NOMO-1 (cell line): ENCODE measurements around the gene ARL3.
A peak's percentile ranks its signal among the peaks of the same experiment; 100 is the strongest.
"Not testable (repeated sequence)": the region's sequence is repeated elsewhere in the genome, so short reads cannot be mapped to it uniquely, and the experiment has no call there.

Experiments used
- DNase-seq, 2 experiments: peaks; one replicate each; lab custom pipeline; 2025; ENCODE audit not compliant: unreplicated experiment in 2 of 2; lab: John Stamatoyannopoulos, UW

Gene ARL3

DNA sequence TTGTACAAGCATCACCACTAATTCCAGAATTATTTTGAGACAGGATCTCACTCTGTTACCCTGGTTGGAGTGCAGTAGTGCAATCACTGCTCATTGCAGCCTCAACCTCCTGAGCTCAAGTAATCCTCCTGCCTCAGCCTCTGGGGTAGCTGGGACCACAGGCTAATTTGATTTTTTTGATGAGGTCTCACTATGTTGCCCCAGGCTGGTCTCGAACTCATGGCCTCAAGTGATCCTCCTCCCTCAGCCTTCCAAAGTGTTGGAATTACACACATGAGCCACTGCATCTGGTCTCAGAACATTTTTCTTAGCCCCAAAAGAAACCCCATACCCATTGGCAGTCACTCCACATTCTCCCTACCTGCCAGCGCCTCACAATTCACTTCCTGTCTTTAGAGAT lies 26.0 kb upstream of the ARL3 start:
- no peak for DNase-seq

DNA sequence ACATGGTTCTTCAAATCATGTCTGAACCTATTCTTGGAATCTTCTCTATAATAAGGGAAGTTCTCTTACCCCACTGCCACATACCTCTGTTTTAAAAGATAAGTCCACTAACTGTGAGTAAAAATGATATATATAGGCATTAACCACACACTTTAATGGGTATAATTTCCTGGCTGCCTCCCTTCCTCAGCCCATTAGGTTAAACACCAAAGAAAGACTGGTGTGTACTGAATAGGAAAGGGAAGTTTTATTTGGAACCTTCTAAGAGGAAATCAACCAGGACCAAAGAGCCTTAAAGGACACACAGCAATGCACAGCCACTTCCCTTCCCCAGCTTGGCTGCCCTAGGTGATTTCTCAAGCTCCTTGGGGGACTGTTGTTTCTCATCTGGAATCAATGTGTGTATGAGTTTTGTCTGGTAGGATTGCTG lies 24.5 kb upstream of the ARL3 start:
- DNase-seq, result peak; percentile 53 to 80

DNA sequence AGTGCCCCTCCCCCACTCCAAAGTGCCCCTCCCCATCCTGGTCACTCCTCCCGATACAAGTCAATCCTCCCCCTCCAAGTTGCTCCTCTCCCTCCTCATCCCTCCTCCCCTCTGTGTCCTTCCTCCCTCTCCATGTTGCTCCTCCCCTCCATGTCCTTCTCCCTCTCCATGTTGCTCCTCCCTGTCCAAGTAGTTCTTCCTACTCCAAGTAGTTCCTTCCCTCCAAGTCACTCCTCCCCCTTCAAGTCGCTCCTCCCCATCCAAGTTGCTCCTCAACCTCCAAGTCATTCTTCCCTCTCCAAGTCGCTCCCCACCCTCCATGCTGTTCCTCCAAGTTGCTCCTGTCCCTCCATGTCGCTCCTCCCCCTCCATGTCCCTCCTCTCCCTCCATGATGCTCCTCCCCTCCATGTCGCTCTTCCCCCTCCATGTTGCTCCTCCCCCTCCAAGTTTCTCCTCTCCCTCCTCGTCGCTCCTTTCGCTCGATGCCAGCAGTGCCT lies 20.9 kb upstream of the ARL3 start:
- no peak for DNase-seq

DNA sequence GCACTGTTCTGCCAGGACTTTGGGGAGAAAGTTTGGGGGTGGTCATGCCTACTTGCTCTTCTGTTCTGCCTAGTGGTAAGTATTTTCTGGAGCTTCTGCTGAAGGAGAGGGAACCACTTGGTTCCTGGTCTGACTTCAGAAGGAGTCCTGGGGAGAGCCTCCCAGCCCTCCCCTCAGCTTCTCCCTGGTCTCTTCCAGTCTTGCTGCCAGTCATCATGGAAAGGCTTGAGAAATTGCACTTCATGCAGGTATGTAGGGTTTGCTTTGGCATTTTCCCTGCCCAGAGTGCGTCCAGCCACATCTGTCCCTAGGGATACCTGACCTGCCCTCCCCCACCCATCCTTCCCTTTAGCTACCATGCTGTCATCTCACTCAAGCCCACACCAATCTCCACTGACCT lies 18.5 kb upstream of the ARL3 start:
- no peak for DNase-seq

DNA sequence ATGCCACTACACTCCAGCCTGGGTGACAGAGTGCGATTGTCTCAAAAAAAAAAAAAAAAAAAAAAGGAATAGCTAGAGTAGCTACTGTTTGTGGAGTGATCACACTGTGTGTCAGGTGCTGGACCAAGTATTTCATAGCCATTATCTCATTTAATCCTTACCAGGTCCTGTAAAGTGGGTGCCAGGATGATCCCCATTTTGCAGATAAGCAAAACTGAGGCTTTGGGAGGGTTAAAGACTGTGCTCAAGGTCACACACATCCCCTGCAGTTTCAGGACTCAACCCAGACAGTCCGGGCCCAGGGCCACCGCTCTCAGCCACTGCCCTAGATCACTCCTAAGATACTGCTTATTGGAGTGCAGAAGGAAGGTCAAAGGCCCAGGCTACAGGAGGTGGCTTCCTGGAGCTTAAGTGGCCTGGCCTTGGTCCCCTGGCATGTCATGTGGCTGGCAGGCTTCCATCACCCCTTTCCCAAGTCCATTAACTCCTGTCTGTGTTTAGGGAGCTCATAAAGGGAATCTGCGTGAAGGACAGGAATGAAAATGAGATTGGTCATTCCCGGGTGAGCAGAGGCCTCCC lies 17.1 kb upstream of the ARL3 start:
- no peak for DNase-seq

DNA sequence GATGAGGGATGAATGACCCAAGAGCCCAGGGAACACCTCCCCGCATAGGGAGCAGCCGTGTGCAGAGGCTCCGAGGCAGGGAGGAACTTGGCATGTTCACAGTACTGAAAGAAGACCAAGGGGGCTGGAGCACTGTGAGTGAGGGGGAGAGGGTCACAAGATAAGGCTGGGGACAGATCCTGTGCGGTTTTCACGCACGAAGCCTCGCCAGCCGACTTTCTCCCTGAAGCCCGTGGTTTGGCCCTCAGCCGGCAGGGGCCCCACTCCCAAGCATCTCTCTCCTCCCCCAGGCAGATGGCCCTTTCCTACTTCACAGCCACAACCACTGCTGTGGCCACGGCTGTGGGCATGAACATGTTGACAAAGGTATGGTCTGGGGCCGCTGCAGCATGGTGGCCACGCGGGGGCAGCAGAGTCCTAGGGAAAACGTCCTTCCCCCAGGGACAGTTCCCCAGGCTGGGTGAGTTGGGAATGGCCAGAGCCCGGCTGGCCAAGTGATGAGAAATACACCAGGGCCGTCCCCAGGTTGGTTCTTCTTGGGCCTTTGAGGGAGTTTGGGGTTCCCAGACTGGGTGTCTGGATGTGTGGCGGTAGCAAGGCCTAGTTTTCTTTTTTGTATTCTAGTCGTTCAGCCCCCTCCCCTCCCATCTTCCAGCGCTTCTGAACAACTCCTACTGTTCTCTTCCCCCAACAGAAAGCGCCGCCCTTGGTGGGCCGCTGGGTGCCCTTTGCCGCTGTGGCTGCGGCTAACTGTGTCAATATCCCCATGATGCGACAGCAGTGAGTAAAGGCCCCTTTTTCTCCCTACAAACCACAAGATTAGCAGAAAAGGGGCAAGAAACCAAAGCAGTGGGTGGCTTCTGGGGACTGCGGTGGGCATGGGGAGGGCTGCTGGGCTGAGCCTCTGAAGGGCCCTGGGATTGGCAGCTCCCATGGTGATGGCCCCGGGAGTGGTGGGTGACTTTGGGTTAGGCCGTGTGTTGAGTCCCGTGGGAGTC lies 15.1 kb upstream of the ARL3 start:
- DNase-seq, result peak; percentile 27 to 36

DNA sequence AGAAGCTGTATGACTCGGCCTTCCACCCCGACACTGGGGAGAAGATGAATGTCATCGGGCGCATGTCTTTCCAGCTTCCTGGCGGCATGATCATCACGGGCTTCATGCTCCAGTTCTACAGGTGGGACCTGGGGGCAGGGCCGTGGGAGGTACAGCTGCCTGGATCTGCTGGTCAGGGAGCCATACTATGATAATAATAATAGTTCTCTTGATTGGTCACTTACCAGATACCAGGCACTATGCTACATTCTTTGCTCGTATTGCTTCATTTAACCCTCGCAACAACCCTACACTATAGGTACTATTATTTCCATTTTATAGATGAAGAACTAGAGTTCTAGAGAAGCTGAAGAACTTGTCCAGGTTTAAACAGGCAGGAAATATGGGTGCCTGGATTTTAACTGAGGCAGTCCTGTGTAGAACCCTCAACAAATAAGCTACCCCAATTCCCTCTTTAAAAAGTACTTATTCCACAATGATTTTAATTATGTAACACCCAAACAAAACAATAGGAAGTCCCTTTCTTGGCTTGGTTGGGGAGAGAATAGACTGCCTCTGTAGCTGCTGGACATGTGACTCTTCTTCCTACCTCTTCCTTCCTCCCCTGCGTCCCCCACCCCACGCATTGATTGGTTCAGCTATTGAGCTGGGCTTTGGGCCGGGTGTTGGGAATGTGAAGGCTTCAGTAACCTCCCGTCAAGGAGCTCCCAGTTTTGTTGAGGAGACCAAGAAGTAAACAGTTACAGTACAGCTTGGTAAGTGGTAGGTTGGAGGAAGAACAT lies 13.0 kb upstream of the ARL3 start:
- DNase-seq, result no peak

DNA sequence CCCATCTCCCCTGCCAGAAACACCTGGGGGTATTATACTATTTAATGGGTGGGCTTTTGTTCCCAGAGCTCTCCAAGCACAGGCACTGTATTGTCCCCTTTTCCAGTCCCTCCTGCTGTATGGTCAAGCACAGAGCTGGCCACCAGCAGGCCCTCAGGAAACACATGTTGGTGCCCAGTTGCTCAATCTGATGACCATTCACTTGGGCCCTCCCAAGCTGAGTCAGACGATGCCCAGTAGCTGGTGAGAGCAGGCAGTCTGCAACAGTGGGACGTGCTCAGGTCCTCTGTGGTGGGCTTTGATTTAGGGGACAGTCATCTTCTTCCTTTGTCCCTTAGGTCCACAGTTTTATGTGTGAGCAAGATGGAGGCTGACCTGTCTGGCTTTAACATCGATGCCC lies 12.1 kb upstream of the ARL3 start:
- no peak for DNase-seq

DNA sequence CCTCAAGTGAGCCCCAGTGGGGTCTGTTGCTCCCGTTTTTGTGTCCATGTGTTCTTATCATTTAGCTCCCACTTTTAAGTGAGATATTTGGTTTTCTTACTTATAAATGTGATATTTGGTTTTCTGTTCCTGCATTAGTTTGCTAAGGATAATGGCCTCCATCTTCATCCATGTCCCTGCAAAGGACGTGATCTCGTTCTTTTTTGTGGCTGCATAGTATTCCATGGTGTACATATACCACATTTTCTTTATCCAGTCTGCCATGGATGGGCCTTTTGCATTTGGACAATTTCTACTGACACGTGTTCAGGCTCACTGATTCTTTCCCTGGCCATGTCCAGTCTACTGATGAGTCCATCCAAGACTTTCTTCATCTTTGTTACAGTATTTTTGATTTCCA lies 9.8 kb upstream of the ARL3 start:
- no peak for DNase-seq

DNA sequence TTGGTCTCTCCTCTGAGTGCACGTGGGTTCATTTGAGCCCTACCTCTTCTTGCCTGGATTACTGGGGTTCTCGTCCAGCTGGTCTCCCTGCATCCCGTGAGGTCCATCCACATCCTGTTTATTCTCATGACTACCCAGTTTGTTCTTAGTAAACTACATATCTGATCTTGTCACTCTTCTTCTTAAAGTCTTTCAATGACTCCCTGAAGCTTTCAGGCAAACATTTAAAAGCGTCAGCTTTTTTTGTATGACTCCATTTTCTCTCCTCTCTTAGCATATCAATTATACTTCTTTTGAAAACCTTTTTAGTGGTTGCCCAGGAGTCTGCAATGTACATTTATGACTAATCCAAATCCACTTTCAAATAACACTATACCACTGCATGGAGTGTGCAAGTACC lies 7.8 kb upstream of the ARL3 start:
- no peak for DNase-seq

DNA sequence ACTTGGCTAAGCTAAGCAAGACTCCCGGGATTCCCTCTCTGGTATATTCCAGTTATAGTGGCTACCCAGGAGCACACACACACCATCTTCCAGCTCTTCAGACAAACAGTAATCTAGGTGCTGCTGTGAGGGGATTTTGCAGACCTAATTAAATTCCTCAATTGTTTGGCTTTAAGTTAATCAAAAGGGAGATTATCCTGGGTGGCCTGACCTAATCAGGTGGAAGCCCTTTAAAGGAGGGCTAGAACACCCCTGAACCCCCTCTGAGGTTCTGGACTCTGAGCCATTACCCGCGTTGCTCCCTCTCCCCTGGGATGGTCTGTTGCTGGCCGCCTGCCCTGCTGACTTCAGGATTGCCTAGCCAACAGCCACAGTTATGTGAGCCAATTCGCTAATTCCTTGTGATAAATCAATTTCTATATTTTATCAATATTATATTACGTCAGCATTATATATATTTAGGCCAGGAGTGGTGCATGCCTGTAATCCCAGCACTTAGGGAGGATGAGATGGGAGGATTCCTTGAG lies 6.6 kb upstream of the ARL3 start:
- DNase-seq, result no peak

DNA sequence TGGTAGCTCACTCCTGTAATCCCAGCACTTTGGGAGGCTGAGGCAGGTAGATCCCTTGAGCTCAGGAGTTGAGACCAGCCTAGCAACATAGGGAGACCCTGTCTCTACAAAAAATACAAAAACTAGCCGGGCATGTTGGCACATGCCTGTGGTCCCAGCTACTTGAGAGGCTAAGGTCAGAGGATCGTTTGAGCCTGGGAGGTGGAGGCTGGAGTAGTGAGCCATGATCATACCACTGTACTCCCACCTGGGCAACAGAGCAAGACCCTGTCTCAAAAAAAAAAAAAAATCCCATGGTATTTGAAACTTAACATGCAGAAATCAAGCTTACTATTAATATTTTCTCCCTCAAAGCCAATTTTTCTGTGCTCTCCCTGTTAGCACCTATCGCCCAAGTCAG lies 6.1 kb upstream of the ARL3 start:
- no peak for DNase-seq

DNA sequence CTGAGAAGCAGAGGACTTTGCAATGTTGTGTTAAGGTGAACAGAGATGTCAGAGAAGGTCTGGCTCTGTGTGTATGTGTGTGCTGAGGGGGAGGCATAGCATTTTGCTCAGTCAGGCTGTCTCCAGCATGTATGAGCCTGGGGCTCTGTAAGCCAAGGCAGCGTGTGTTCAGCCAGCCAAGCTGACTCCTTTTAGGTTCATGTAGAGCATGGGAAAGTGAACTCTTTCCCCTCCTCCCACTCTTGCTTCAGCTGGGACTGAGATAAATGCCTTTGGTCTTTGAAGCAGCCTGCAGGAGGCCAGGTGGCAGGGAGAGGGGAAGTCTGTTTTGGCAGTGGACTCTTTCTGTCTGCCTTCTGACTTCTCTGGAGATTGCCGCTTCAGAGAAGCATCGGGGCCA lies 4.0 kb upstream of the ARL3 start:
- DNase-seq, result no peak

DNA sequence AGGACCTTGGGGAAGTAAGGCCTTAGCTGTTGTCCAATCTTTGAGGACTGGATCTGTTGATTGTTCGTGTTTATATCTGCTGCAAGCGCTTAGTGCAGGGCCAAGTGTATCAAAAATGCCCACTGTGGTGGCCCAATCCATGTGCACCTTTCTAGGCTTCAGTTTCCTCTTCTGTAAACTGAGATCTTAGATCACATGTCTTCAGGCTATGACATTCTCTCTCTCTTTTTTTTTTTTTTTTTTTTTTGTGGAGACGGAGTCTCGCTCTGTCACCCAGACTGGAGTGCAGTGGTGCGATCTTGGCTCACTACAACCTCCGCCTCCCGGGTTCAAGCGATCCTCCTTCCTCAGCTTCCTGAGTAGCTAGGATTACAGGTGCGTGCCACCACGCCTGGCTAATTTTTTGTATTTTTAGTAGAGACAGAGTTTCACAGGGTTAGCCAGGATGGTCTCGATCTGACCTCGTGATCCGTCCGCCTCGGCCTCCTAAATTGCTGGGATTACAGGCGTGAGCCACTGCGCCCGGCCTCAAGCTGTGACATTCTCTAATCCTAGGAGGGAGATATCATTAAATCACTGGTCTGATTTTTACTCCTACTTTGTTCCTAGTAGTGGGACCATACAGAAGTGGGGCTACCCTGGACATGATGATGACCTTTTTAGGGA lies 2.8 kb upstream of the ARL3 start:
- DNase-seq, result not testable (repeated sequence)

DNA sequence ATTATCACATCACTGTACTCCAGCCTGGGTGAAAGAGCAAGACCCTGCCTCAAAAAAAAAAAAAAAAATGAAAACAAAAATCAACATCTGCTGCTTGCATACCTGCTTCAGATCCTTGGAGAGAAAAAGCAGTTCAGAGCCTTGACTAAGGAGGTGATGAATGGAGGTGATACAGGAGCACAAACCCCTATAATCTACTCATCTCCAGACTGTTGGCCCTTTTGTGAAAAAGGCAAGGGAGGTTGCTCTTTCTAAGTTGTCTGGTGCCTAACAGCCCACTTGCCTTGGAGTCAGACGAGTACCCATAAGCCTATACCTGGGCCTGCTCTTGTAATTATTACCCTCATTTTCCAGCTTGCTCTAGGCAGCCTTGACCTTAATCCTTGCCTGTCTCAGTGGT lies 1.7 kb upstream of the ARL3 start:
- no peak for DNase-seq

DNA sequence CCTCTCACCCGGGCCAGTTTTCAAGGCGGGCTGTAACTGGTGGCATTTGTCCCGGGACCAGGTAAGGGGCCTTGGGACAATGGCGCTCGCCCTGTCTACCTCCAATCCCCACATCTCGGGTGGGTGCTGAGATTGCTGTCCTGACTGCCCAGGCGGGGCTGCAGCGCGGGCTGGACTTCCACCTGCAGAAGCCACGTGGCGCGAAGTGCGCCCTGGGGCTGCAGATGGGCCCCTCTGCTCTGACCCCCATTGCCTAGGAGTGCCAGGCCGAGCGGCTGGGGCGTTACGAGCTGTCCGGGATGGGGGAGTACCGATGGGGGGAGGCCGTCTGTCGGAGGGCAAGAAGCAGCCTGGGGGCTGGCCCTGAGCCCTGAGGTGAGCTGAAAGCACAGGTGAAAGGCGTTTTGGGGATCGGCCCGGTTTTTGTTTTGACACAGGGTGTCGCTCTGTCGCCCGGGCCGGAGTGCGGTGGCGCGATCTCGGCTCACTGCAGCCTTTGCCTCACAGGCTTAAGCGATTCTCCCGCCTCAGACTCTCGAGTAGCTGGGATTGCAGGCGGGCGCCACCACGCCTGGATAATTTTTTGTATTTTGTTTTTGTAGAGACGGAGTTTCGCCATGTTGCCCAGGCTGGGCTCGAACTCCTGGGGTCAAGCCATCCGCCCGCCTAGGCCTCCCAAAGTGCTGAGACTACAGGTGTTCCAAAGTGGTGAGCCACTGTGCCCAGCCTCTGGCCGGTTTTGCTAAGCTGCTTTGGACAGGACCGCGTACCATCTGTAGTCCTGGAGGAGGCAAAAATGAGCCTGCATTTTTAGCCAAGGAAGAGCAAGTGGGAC lies 641 bp upstream of the ARL3 start, which contains the start of gene SFXN2:
SFXN2 (plus strand) TSS at position 16 of the 835 bp plus-strand sequence. CDS start 12,001 bp downstream, outside the sequence.
- peak in 1 of 2 experiments; percentile 72 for DNase-seq

DNA sequence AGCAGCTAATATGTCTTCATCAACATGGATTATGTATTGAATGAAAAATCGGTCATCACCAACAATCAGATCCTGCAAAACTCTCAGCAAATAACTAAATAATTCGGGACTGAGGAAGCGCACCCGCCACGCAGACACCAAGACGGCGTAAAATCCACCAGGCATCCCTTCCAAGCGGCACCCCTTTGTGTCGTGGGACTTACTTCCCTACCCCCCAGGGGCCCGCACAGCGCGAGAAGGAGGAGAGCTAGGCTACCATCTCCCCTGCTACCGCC lies 721 bp downstream of the ARL3 start:
- peak in 1 of 2 experiments; percentile 83 for DNase-seq

DNA sequence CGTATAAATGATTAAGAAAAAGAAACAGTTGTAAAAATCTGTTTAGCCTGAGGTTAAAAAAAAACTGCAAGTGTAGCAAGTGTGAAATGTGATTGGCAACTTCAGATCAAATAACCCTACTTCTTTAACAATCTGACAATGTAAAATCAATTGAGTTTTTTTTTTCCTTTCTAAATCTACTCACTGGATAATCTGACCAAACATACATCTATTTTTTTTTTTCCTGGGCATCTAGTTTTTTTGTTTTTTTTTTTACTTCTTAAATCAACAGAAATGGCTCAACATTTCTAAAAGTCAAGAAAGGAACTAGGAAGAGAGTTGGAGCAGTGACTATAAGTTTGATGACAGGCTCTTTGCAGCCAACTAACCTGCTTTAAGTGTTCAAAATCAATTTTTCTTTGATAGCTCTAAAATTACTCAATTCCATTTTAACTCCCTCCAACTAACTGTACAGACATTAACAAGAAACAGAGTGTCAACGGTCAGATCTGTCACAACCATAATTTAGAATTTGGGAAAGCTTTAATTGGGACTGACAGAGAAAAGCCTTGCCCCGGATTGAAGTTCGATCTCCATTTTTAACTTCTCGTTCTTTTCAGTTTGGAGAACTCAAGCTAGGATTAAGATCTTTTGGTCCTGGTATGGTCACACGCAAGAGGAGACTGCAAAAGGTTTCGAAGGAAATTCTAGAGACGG lies 1.2 kb downstream of the ARL3 start:
- DNase-seq, result peak in 1 of 2 experiments; percentile 33

DNA sequence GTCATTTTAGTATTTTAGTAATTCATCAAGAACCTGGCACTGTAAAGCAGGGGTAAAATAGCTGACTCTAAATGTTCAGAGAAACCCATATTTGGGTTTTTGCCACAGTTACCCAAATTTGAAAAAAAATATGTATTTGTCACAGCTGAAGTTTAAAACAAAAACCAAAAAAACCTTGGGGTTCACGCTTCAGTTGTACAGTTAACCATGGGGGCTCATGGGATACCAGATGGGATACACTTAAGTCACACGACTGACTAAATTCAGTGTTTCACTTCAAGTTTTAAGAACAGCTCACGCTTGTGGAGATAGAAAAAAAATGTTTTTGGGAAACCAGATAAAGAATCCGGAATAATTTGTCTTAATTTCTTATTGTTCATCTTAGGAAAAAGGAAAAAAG lies 2.1 kb downstream of the ARL3 start:
- no peak for DNase-seq
